Fibroblast of lung (primary cell): ENCODE data around the gene HDAC8. TPM values are rescaled to one million over a fixed set of nuclear protein-coding genes. Genes with fewer than 3 reads are reported as not detected.
"Not testable (repeated sequence)": the region's sequence is repeated elsewhere in the genome, so short reads cannot be mapped to it uniquely, and the experiment has no call there.

Source experiments
- DNase-seq, 2 donors: peaks; one replicate each; pipeline versions ENCODE4 v3.0.0 to v3.0.0-alpha.2; 2010; ENCODE audit warnings: low read depth in 2 of 2
- H2AFZ ChIP-seq: 2 replicates; pipeline ENCODE4 v1.5.1; 2012; ENCODE audit warnings: low read length, control low read depth, inconsistent platforms
- H3K27ac ChIP-seq: 2 replicates; pipeline ENCODE4 v1.5.1; 2011; ENCODE audit warnings: low read length, control low read depth; ENCODE audit not compliant: insufficient read depth
- H3K27me3 ChIP-seq: 2 replicates; pipeline ENCODE4 v1.5.1; 2011; ENCODE audit warnings: mild to moderate bottlenecking, low read length; ENCODE audit not compliant: control insufficient read depth, insufficient read depth
- H3K36me3 ChIP-seq: 2 replicates; pipeline ENCODE4 v1.5.1; 2011; ENCODE audit warnings: low read length; ENCODE audit not compliant: control insufficient read depth, insufficient read depth
- H3K4me1 ChIP-seq: 2 replicates; pipeline ENCODE4 v1.5.1; 2011; ENCODE audit warnings: low read length; ENCODE audit not compliant: control insufficient read depth, insufficient read depth; ENCODE audit errors: extremely low read depth
- H3K4me2 ChIP-seq: 2 replicates; pipeline ENCODE4 v1.5.1; 2011; ENCODE audit warnings: low read length, control low read depth; ENCODE audit not compliant: insufficient read depth; ENCODE audit errors: extremely low read depth
- H3K4me3 ChIP-seq, 4 experiments: fragments of 200-600 bp in 1 of 4; sonication (generic) in 1 of 4; replicated peaks in 1 of 4; 2 replicates each; pipeline ENCODE4 v1.5.1; 2011 to 2016; ENCODE audit warnings: low read length in 4 of 4, low read depth in 3 of 4, mild to moderate bottlenecking in 3 of 4, control low read depth in 2 of 4, inconsistent platforms in 1 of 4, mixed read lengths in 1 of 4; ENCODE audit not compliant: insufficient read depth in 1 of 4; ENCODE audit errors: control extremely low read depth in 1 of 4
- H3K79me2 ChIP-seq: 2 replicates; pipeline ENCODE4 v1.5.1; 2012; ENCODE audit warnings: mild to moderate bottlenecking, low read length, inconsistent platforms; ENCODE audit not compliant: control insufficient read depth, insufficient read depth
- H3K9ac ChIP-seq: 2 replicates; pipeline ENCODE4 v1.5.1; 2011; ENCODE audit warnings: mild to moderate bottlenecking, low read length, control low read depth; ENCODE audit not compliant: insufficient read depth
- H3K9me3 ChIP-seq: 2 replicates; pipeline ENCODE4 v1.5.1; 2012; ENCODE audit warnings: low read depth, low read length; ENCODE audit not compliant: control insufficient read depth, insufficient read depth
- H4K20me1 ChIP-seq: 2 replicates; pipeline ENCODE4 v1.5.1; 2011; ENCODE audit warnings: low read length; ENCODE audit not compliant: control insufficient read depth, insufficient read depth; ENCODE audit errors: extremely low read depth
- CTCF ChIP-seq, 2 donors: IDR thresholded peaks in 1 of 2; conservative IDR thresholded peaks in 1 of 2; 1 replicate in 1 of 2; 2 replicates in 1 of 2; pipeline ENCODE4 v1.5.1; 2011 to 2012; ENCODE audit warnings: low read length in 2 of 2, control low read depth in 1 of 2, inconsistent platforms in 1 of 2, low read depth in 1 of 2, mild to moderate bottlenecking in 1 of 2
- EZH2 ChIP-seq: IDR thresholded peaks from 2 replicates; pipeline ENCODE4 v1.5.1; 2012; ENCODE audit warnings: low read length, control low read depth, mild to moderate bottlenecking; ENCODE audit errors: missing control alignments
- polyA plus RNA-seq, 2 donors: library from polyadenylated mRNA; depleted of rRNA in 1 of 2; stranded (reverse) in 1 of 2; unstranded in 1 of 2; fragments of >200 nt; gene quantifications; 2 replicates each; pipeline ENCODE4 v1.2.1, GENCODE V29; 2011 to 2012; ENCODE audit warnings: missing spikeins in 1 of 2
- total RNA-seq: library from RNA; depleted of rRNA; stranded (reverse); fragments of >200 nt; gene quantifications from 2 replicates; pipeline ENCODE4 v1.2.1, GENCODE V29; 2014

Gene HDAC8
- total and polyA plus RNA-seq, 2 donors (not counting 1 experiment from before 2014, with no cell fraction given) = 25.9 TPM

- H3K9me3 ChIP-seq = no peaks in the 10 kb centered on the region
- no peak for TF ChIP-seq EZH2
- no peak for TF ChIP-seq CTCF (conservative IDR thresholded peaks at IDR 0.05 in 1 of 2, IDR thresholded peaks at IDR 0.05 in 1 of 2; ENCODE audit: low read depth in 1 of 2, low read length in 2 of 2)
- H3K27ac ChIP-seq = no peak overlapping the region
- H3K4me3 ChIP-seq = no peak overlapping the region
- H3K4me1 ChIP-seq = no peaks in the 10 kb centered on the region
- no peak overlapping the region for H3K9ac ChIP-seq
- H4K20me1 ChIP-seq = no peaks in the 10 kb centered on the region
- H3K79me2 ChIP-seq = no peaks in the 10 kb centered on the region
- H3K4me2 ChIP-seq = no peak overlapping the region
- DNase-seq = peak in 1 of 2 donors; percentile 1
- H2AFZ ChIP-seq = no peak overlapping the region
- no peaks in the 10 kb centered on the region for H3K36me3 ChIP-seq
- no peaks in the 10 kb centered on the region for H3K27me3 ChIP-seq
These were observed 111.4 kb downstream of the HDAC8 start for GRCh38 chrX:72461288-72461687.

GRCh38 chrX:72460715-72461114 is 111.9 kb downstream of the HDAC8 start:
- no peak overlapping the region for H3K27ac ChIP-seq
- no peak overlapping the region for H3K4me2 ChIP-seq
- no peaks in the 10 kb centered on the region for H3K27me3 ChIP-seq
- H3K36me3 ChIP-seq = no peaks in the 10 kb centered on the region
- no peak for DNase-seq
- H4K20me1 ChIP-seq = no peaks in the 10 kb centered on the region
- H3K79me2 ChIP-seq = no peaks in the 10 kb centered on the region
- H3K4me3 ChIP-seq = no peak overlapping the region
- H2AFZ ChIP-seq = no peak overlapping the region
- H3K9ac ChIP-seq = no peak overlapping the region
- no peaks in the 10 kb centered on the region for H3K4me1 ChIP-seq
- no peak for TF ChIP-seq EZH2
- TF ChIP-seq CTCF (conservative IDR thresholded peaks at IDR 0.05 in 1 of 2, IDR thresholded peaks at IDR 0.05 in 1 of 2; ENCODE audit: low read depth in 1 of 2, low read length in 2 of 2) = no peak
- no peaks in the 10 kb centered on the region for H3K9me3 ChIP-seq

- H2AFZ ChIP-seq, H3K9ac ChIP-seq, H3K4me2 ChIP-seq, H3K79me2 ChIP-seq, H4K20me1 ChIP-seq, DNase-seq, H3K9me3 ChIP-seq, H3K4me3 ChIP-seq, H3K36me3 ChIP-seq, H3K27ac ChIP-seq, H3K4me1 ChIP-seq, H3K27me3 ChIP-seq: not testable (repeated sequence)
These were observed 123.6 kb downstream of the HDAC8 start for GRCh38 chrX:72449034-72449433.

- not testable (repeated sequence) for H3K9me3 ChIP-seq, H3K4me2 ChIP-seq, H4K20me1 ChIP-seq, H3K4me3 ChIP-seq, H3K27me3 ChIP-seq, H3K9ac ChIP-seq, H3K79me2 ChIP-seq, H2AFZ ChIP-seq, H3K4me1 ChIP-seq, H3K36me3 ChIP-seq, DNase-seq, H3K27ac ChIP-seq
These were observed 131.9 kb downstream of the HDAC8 start for GRCh38 chrX:72440764-72441163.
